ENCODE data around the gene COL6A3. TPM values are rescaled to one million over a fixed set of nuclear protein-coding genes. Genes with fewer than 3 reads are reported as not detected.

Gene COL6A3
- total RNA-seq, 1 donor from 2014 or later: 0.41 TPM

GRCh38 chr2:237301595-237301994 lies 112.4 kb downstream of the COL6A3 start:
- Histone ChIP-seq H3K4me1 (no peaks in the 10 kb centered on the region), H2AFZ (replicated peaks) (no peak overlapping the region), H4K20me1 (ENCODE audit: low read depth) (no peaks in the 10 kb centered on the region), H3K27ac (no peak overlapping the region), H3K9me3 (ENCODE audit: low read depth) (no peaks in the 10 kb centered on the region), H3K9ac (no peak overlapping the region), H3K27me3 (no peaks in the 10 kb centered on the region), H3K79me2 (ENCODE audit: low read depth) (no peaks in the 10 kb centered on the region), H3F3A (ENCODE audit: low read depth) (no peaks in the 10 kb centered on the region), H3K4me2 (no peak overlapping the region), H3K4me3 (no peak overlapping the region), H3K36me3 (no peaks in the 10 kb centered on the region)
- Mint-ChIP-seq H3K4me1 (peaks cover 29% of the 10 kb centered on the region), H3K9me3 (peaks cover 17% of the 10 kb centered on the region), H3K36me3 (peaks cover 1% of the 10 kb centered on the region), H3K4me3 (no peak overlapping the region), H3K27ac (no peak overlapping the region), H3K27me3 (ENCODE audit: insufficient read depth, low read depth) (peaks cover 2% of the 10 kb centered on the region)
- TF ChIP-seq CTCF (IDR thresholded peaks at IDR 0.05) (no peak), EZH2 (IDR thresholded peaks at IDR 0.05) (no peak), EZH2phosphoT487 (IDR thresholded peaks at IDR 0.05) (no peak)
- no peak for DNase-seq (ENCODE audit: low spot score)

GRCh38 chr2:237300739-237301138 lies 113.2 kb downstream of the COL6A3 start:
- Mint-ChIP-seq H3K27ac (no peak overlapping the region), H3K9me3 (peaks cover 17% of the 10 kb centered on the region), H3K27me3 (ENCODE audit: insufficient read depth, low read depth) (peaks cover 2% of the 10 kb centered on the region), H3K4me3 (no peak overlapping the region), H3K36me3 (peaks cover 1% of the 10 kb centered on the region), H3K4me1 (peaks cover 29% of the 10 kb centered on the region)
- Histone ChIP-seq H3K4me2 (no peak overlapping the region), H3K27me3 (no peaks in the 10 kb centered on the region), H3K36me3 (no peaks in the 10 kb centered on the region), H3K4me1 (no peaks in the 10 kb centered on the region), H3K9ac (no peak overlapping the region), H3K79me2 (ENCODE audit: low read depth) (no peaks in the 10 kb centered on the region), H3K27ac (no peak overlapping the region), H3K9me3 (ENCODE audit: low read depth) (no peaks in the 10 kb centered on the region), H2AFZ (replicated peaks) (no peak overlapping the region), H3K4me3 (no peak overlapping the region), H3F3A (ENCODE audit: low read depth) (no peaks in the 10 kb centered on the region), H4K20me1 (ENCODE audit: low read depth) (no peaks in the 10 kb centered on the region)
- TF ChIP-seq EZH2phosphoT487 (IDR thresholded peaks at IDR 0.05) (no peak), EZH2 (IDR thresholded peaks at IDR 0.05) (no peak), CTCF (IDR thresholded peaks at IDR 0.05) (no peak)
- no peak for DNase-seq (ENCODE audit: low spot score)

GRCh38 chr2:237299906-237300305 lies 114.1 kb downstream of the COL6A3 start:
- Histone ChIP-seq H3K9me3 (ENCODE audit: low read depth) (no peaks in the 10 kb centered on the region), H3K27me3 (no peaks in the 10 kb centered on the region), H3K9ac (no peak overlapping the region), H3K27ac (no peak overlapping the region), H3K4me3 (no peak overlapping the region), H3K79me2 (ENCODE audit: low read depth) (no peaks in the 10 kb centered on the region), H3K4me1 (no peaks in the 10 kb centered on the region), H3F3A (ENCODE audit: low read depth) (no peaks in the 10 kb centered on the region), H2AFZ (replicated peaks) (no peak overlapping the region), H4K20me1 (ENCODE audit: low read depth) (no peaks in the 10 kb centered on the region), H3K4me2 (no peak overlapping the region), H3K36me3 (no peaks in the 10 kb centered on the region)
- Mint-ChIP-seq H3K4me1 (peaks cover 29% of the 10 kb centered on the region), H3K9me3 (peaks cover 17% of the 10 kb centered on the region), H3K4me3 (no peak overlapping the region), H3K27me3 (ENCODE audit: insufficient read depth, low read depth) (peaks cover 2% of the 10 kb centered on the region), H3K36me3 (peaks cover 1% of the 10 kb centered on the region), H3K27ac (no peak overlapping the region)
- DNase-seq (ENCODE audit: low spot score): no peak
- TF ChIP-seq EZH2phosphoT487 (IDR thresholded peaks at IDR 0.05): no peak
- TF ChIP-seq CTCF (IDR thresholded peaks at IDR 0.05): no peak
- TF ChIP-seq EZH2 (IDR thresholded peaks at IDR 0.05): no peak

Measured in neural progenitor cell (in vitro differentiated cells).